Bronchial epithelial cell (primary cell): ENCODE measurements around the gene PTK6. TPM values are rescaled to one million over a fixed set of nuclear protein-coding genes. Genes with fewer than 3 reads are reported as not detected.

Experiments used
- DNase-seq: peaks from one replicate; pipeline ENCODE4 v3.0.0-alpha.2; 2010; ENCODE audit warnings: low read depth
- FAIRE-seq: peaks from 2 replicates; lab custom pipeline; 2011; peaks lifted over from hg19 to GRCh38; lab: Jason Lieb, UNC
- H3K27me3 ChIP-seq: 2 replicates; pipeline ENCODE4 v1.5.1; 2011; ENCODE audit warnings: low read length; ENCODE audit not compliant: control insufficient read depth, insufficient read depth
- H3K36me3 ChIP-seq: 2 replicates; pipeline ENCODE4 v1.5.1; 2011; ENCODE audit warnings: low read length; ENCODE audit not compliant: control insufficient read depth, insufficient read depth
- H3K4me3 ChIP-seq: 2 replicates; pipeline ENCODE4 v1.5.1; 2011; ENCODE audit warnings: mild to moderate bottlenecking, low read depth, low read length, control low read depth
- CTCF ChIP-seq: IDR thresholded peaks from 2 replicates; pipeline ENCODE4 v1.5.1; 2011; ENCODE audit warnings: mild to moderate bottlenecking, moderate library complexity, low read length, control low read depth, inconsistent platforms; ENCODE audit not compliant: insufficient read depth, severe bottlenecking
- total RNA-seq: library from RNA; depleted of rRNA; stranded (reverse); fragments of >200 nt; gene quantifications from 2 replicates; pipeline ENCODE4 v1.2.1, GENCODE V29; 2014

Gene PTK6
- total RNA-seq, 1 donor from 2014 or later, result 59.5 TPM

GRCh38 chr20:63545814-63546213 lies 8.6 kb upstream of the PTK6 start:
- H3K4me3 ChIP-seq, result no peak overlapping the region
- FAIRE-seq (no peak), DNase-seq (no peak)
- no peak for TF ChIP-seq CTCF
- no peaks in the 10 kb centered on the region for H3K27me3 ChIP-seq
- no peaks in the 10 kb centered on the region for H3K36me3 ChIP-seq

GRCh38 chr20:63544958-63545516 lies 7.9 kb upstream of the PTK6 start:
- Histone ChIP-seq H3K4me3 (no peak overlapping the region), H3K36me3 (no peaks in the 10 kb centered on the region), H3K27me3 (no peaks in the 10 kb centered on the region)
- no peak for TF ChIP-seq CTCF
- DNase-seq (peak; percentile 87), FAIRE-seq (peak; percentile 60)

- TF ChIP-seq CTCF, result no peak
- DNase-seq, result no peak
- no peak for FAIRE-seq
Measured at GRCh38 chr20:63544241-63544957, 7.2 kb upstream of the PTK6 start.

GRCh38 chr20:63543733-63544132 lies 6.6 kb upstream of the PTK6 start:
- H3K27me3 ChIP-seq, result no peaks in the 10 kb centered on the region
- no peaks in the 10 kb centered on the region for H3K36me3 ChIP-seq
- FAIRE-seq, result no peak
- no peak for TF ChIP-seq CTCF
- no peak overlapping the region for H3K4me3 ChIP-seq
- no peak for DNase-seq

More at GRCh38 chr20:63544241-63544957, 7.2 kb upstream of the PTK6 start:
- Histone ChIP-seq H3K4me3 (no peak overlapping the region), H3K27me3 (no peaks in the 10 kb centered on the region), H3K36me3 (no peaks in the 10 kb centered on the region)

GRCh38 chr20:63543131-63543530 lies 6.0 kb upstream of the PTK6 start:
- Histone ChIP-seq H3K36me3 (no peaks in the 10 kb centered on the region), H3K27me3 (no peaks in the 10 kb centered on the region), H3K4me3 (no peak overlapping the region)
- FAIRE-seq, result no peak
- no peak for DNase-seq
- TF ChIP-seq CTCF, result no peak
